Neural cell (in vitro differentiated cells): ENCODE data around the gene ADAD2. TPM values are rescaled to one million over a fixed set of nuclear protein-coding genes. Genes with fewer than 3 reads are reported as not detected.

ENCODE experiments used
- H2AFZ ChIP-seq: fragments of 200-600, 300-800 bp; sonication (generic), shearing (Covaris generic); 2 replicates; pipeline ENCODE4 v1.6.0; 2014; ENCODE audit warnings: low read depth, mild to moderate bottlenecking, antibody characterized with exemption, low read length, moderate library complexity
- H3F3A ChIP-seq: fragments of 200-600 bp; shearing (Covaris generic); 2 replicates; pipeline ENCODE4 v1.6.1; 2016; ENCODE audit warnings: mild to moderate bottlenecking, moderate library complexity, mixed read lengths, antibody characterized with exemption, low read length; ENCODE audit not compliant: insufficient read depth, poor library complexity, severe bottlenecking
- H3K27ac ChIP-seq: fragments of 200-600, 300-800 bp; sonication (generic), shearing (Covaris generic); 2 replicates; pipeline ENCODE4 v1.5.1; 2014; ENCODE audit warnings: mild to moderate bottlenecking, low read length, moderate library complexity
- H3K27me3 ChIP-seq: fragments of 300-800, 200-600 bp; sonication (generic), shearing (Covaris generic); 2 replicates; pipeline ENCODE4 v1.6.0; 2014; ENCODE audit warnings: mild to moderate bottlenecking, low read depth, low read length, moderate library complexity; ENCODE audit not compliant: insufficient read depth
- H3K36me3 ChIP-seq: fragments of 300-800, 200-600 bp; sonication (generic), shearing (Covaris generic); 2 replicates; pipeline ENCODE4 v1.5.1; 2014; ENCODE audit warnings: mild to moderate bottlenecking, antibody characterized with exemption, low read length, moderate library complexity; ENCODE audit not compliant: insufficient read depth
- H3K4me2 ChIP-seq: fragments of 300-800, 200-600 bp; sonication (generic), shearing (Covaris generic); 2 replicates; pipeline ENCODE4 v1.6.0; 2014; ENCODE audit warnings: mild to moderate bottlenecking, low read length
- H3K4me3 ChIP-seq: fragments of 300-800, 200-600 bp; sonication (generic), shearing (Covaris generic); 2 replicates; pipeline ENCODE4 v1.5.1; 2014; ENCODE audit warnings: mild to moderate bottlenecking, low read length, moderate library complexity
- H3K79me2 ChIP-seq: fragments of 200-600 bp; shearing (Covaris generic); replicated peaks from 2 replicates; pipeline ENCODE4 v1.6.0; 2014; ENCODE audit warnings: mild to moderate bottlenecking, low read length, moderate library complexity; ENCODE audit not compliant: insufficient read depth
- H3K9ac ChIP-seq: fragments of 300-800, 200-600 bp; sonication (generic), shearing (Covaris generic); 2 replicates; pipeline ENCODE4 v1.6.1; 2016; ENCODE audit warnings: mild to moderate bottlenecking, low read length, mixed read lengths
- H3K9me2 ChIP-seq: fragments of 200-600 bp; shearing (Covaris generic); 2 replicates; pipeline ENCODE4 v1.6.1; 2016; ENCODE audit warnings: mild to moderate bottlenecking, low read length, mixed read lengths; ENCODE audit not compliant: insufficient read depth
- H3K9me3 ChIP-seq: fragments of 200-600, 300-800 bp; sonication (generic), shearing (Covaris generic); 2 replicates; pipeline ENCODE4 v1.6.1; 2016; ENCODE audit warnings: mild to moderate bottlenecking, mixed run types, low read length, moderate library complexity, mixed read lengths
- H4K20me1 ChIP-seq: fragments of 200-600 bp; shearing (Covaris generic); 2 replicates; pipeline ENCODE4 v1.6.1; 2016; ENCODE audit warnings: mild to moderate bottlenecking, mixed run types; ENCODE audit not compliant: insufficient read depth
- EP300 ChIP-seq: fragments of 450-650 bp; conservative IDR thresholded peaks from 2 replicates; pipeline ENCODE4 v1.6.1; 2014; ENCODE audit warnings: antibody characterized with exemption, mild to moderate bottlenecking, moderate library complexity; ENCODE audit not compliant: poor library complexity, severe bottlenecking
- EZH2 ChIP-seq: fragments of 200-600, 300-800 bp; shearing (Covaris generic), sonication (generic); IDR thresholded peaks from 2 replicates; pipeline ENCODE4 v1.6.1; 2014; ENCODE audit warnings: antibody characterized with exemption, low read length, borderline replicate concordance, mild to moderate bottlenecking; ENCODE audit not compliant: insufficient read depth, poor library complexity, severe bottlenecking
- MXI1 ChIP-seq: fragments of 450-650 bp; conservative IDR thresholded peaks from 2 replicates; pipeline ENCODE4 v1.6.1; 2014; ENCODE audit warnings: antibody characterized with exemption, mild to moderate bottlenecking; ENCODE audit not compliant: poor library complexity, severe bottlenecking
- POLR2AphosphoS5 ChIP-seq: IDR thresholded peaks from 2 replicates; pipeline ENCODE4 v1.6.1; 2012
- RAD21 ChIP-seq: fragments of 450-650 bp; conservative IDR thresholded peaks from 2 replicates; pipeline ENCODE4 v1.6.1; 2014; ENCODE audit warnings: antibody characterized with exemption, mild to moderate bottlenecking, moderate library complexity
- SMC3 ChIP-seq: fragments of 450-650 bp; conservative IDR thresholded peaks from 2 replicates; pipeline ENCODE4 v1.6.1; 2014; ENCODE audit warnings: antibody characterized with exemption, mild to moderate bottlenecking, moderate library complexity; ENCODE audit not compliant: poor library complexity
- TAF1 ChIP-seq: IDR thresholded peaks from 2 replicates; pipeline ENCODE4 v1.6.1; 2012; ENCODE audit warnings: low read depth
- polyA plus RNA-seq: library from polyadenylated mRNA; depleted of rRNA; stranded (reverse); fragments of >200 nt; gene quantifications from 2 replicates; pipeline ENCODE4 v1.2.3, GENCODE V29; 2014
- TF ChIP-seq, protein P1 (sequence below): IDR thresholded peaks from 2 replicates; pipeline ENCODE4 v1.6.1; 2012; ENCODE audit warnings: borderline replicate concordance
- TF ChIP-seq, protein P2 (sequence below): fragments of 450-650 bp; IDR thresholded peaks from 2 replicates; pipeline ENCODE4 v1.5.1; 2014; ENCODE audit warnings: antibody characterized with exemption, mild to moderate bottlenecking, moderate library complexity; ENCODE audit not compliant: poor library complexity, severe bottlenecking

ADAD2 gene
- polyA plus RNA-seq, 1 donor from 2014 or later = not detected

DNA sequence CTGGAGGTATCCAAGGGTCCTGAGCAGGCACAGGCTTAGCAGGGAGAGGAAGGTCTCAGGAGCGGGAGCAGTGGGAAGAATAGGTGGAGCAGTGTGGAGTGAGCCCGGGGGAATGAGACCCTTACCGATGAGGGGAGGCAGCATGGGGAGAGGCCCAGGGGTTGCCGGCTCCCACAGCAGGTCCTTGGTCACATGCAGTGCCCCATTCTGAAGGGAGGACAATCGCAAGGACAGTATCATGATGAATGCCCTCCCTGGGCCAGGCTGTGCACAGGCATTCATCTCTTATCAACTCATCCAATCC lies 7.4 kb upstream of the ADAD2 start:
- Histone ChIP-seq H3K4me3 (no peak overlapping the region), H3K27ac (no peak overlapping the region), H3K79me2 (peaks cover 20% of the 10 kb centered on the region), H3F3A (no peaks in the 10 kb centered on the region), H3K4me2 (no peak overlapping the region), H3K27me3 (no peaks in the 10 kb centered on the region), H3K9me3 (no peaks in the 10 kb centered on the region), H3K36me3 (no peaks in the 10 kb centered on the region), H3K9me2 (no peaks in the 10 kb centered on the region), H2AFZ (no peak overlapping the region), H3K9ac (no peak overlapping the region), H4K20me1 (no peaks in the 10 kb centered on the region)
- TF ChIP-seq EP300 = no peak

DNA sequence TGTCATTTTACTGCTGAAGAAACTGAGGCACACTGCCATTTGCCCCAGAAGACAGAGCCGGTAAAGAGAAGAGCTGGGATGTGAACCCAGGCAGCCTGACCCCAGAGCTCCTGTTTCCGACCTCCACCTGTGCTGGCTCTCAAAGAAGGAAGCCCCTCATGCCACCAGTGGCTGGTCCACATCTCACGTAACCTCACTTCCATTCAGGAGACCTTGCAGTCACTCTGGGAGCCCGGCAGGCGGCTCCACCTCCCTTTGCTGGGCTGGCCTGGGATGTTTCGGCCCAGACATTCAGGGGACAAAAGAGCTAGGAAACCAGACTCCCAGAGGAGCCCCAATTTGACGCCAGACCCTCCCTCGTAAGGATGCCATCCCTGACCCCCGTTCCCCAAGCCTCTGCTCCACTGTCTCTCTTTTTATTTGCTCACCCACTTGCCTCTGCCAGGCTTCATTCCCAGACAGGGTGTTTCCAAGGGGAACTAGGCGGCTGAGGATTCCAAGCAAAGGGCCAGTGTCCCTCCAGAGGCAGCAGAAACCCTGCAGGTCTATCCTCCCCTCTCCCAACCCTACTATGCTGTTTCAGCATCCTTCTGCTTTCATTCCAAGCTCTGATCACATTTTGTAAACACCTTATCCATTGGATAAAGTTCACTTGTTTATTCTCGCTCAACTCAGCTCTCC lies 6.9 kb upstream of the ADAD2 start:
- Histone ChIP-seq H3K4me2 (no peak overlapping the region), H3K36me3 (no peaks in the 10 kb centered on the region), H3K9ac (no peak overlapping the region), H4K20me1 (no peaks in the 10 kb centered on the region), H3K27me3 (no peaks in the 10 kb centered on the region), H2AFZ (no peak overlapping the region), H3K9me3 (no peaks in the 10 kb centered on the region), H3K4me3 (no peak overlapping the region), H3K79me2 (peaks cover 20% of the 10 kb centered on the region), H3K9me2 (no peaks in the 10 kb centered on the region), H3K27ac (no peak overlapping the region), H3F3A (no peaks in the 10 kb centered on the region)
- TF ChIP-seq EP300 (no peak), POLR2AphosphoS5 (no peak), TAF1 (no peak), SMC3 (no peak), EZH2 (no peak)
- TF ChIP-seq, protein P1, sequence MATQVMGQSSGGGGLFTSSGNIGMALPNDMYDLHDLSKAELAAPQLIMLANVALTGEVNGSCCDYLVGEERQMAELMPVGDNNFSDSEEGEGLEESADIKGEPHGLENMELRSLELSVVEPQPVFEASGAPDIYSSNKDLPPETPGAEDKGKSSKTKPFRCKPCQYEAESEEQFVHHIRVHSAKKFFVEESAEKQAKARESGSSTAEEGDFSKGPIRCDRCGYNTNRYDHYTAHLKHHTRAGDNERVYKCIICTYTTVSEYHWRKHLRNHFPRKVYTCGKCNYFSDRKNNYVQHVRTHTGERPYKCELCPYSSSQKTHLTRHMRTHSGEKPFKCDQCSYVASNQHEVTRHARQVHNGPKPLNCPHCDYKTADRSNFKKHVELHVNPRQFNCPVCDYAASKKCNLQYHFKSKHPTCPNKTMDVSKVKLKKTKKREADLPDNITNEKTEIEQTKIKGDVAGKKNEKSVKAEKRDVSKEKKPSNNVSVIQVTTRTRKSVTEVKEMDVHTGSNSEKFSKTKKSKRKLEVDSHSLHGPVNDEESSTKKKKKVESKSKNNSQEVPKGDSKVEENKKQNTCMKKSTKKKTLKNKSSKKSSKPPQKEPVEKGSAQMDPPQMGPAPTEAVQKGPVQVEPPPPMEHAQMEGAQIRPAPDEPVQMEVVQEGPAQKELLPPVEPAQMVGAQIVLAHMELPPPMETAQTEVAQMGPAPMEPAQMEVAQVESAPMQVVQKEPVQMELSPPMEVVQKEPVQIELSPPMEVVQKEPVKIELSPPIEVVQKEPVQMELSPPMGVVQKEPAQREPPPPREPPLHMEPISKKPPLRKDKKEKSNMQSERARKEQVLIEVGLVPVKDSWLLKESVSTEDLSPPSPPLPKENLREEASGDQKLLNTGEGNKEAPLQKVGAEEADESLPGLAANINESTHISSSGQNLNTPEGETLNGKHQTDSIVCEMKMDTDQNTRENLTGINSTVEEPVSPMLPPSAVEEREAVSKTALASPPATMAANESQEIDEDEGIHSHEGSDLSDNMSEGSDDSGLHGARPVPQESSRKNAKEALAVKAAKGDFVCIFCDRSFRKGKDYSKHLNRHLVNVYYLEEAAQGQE = no peak

DNA sequence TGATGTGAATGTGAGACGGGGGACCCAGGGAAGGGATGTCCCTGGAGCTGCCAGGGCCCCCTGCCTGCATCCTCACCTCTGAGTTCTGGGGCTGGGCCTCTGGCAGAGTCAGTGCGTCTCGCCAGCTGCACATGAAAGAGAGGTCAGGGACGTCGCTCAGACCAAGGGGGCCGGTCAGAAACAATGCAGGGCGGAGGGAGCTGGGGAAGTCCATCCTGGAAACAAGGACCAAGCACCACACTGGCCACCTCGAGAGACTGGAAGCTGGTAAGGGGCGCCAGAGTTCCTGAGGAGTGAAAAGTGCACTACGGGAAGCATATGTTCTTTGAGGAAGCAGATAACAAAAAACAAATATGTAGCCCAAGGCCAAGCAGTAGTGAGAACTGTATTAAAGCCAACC lies 6.2 kb upstream of the ADAD2 start:
- H3K36me3 ChIP-seq = no peaks in the 10 kb centered on the region

More for the DNA sequence above, 6.2 kb upstream of the ADAD2 start:
- H3K79me2 ChIP-seq = peaks cover 20% of the 10 kb centered on the region
- H2AFZ ChIP-seq = no peak overlapping the region
- H3F3A ChIP-seq = no peaks in the 10 kb centered on the region
- no peaks in the 10 kb centered on the region for H4K20me1 ChIP-seq
- H3K27me3 ChIP-seq = no peaks in the 10 kb centered on the region
- H3K4me3 ChIP-seq = no peak overlapping the region
- TF ChIP-seq, protein P1 = no peak
- TF ChIP-seq EZH2 = no peak
- no peak for TF ChIP-seq SMC3
- TF ChIP-seq MXI1 = no peak
- no peak for TF ChIP-seq TAF1
- no peak for TF ChIP-seq EP300
- TF ChIP-seq, protein P2, sequence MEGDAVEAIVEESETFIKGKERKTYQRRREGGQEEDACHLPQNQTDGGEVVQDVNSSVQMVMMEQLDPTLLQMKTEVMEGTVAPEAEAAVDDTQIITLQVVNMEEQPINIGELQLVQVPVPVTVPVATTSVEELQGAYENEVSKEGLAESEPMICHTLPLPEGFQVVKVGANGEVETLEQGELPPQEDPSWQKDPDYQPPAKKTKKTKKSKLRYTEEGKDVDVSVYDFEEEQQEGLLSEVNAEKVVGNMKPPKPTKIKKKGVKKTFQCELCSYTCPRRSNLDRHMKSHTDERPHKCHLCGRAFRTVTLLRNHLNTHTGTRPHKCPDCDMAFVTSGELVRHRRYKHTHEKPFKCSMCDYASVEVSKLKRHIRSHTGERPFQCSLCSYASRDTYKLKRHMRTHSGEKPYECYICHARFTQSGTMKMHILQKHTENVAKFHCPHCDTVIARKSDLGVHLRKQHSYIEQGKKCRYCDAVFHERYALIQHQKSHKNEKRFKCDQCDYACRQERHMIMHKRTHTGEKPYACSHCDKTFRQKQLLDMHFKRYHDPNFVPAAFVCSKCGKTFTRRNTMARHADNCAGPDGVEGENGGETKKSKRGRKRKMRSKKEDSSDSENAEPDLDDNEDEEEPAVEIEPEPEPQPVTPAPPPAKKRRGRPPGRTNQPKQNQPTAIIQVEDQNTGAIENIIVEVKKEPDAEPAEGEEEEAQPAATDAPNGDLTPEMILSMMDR = no peak
- no peak for TF ChIP-seq RAD21
- TF ChIP-seq POLR2AphosphoS5 = no peak
- no peak overlapping the region for H3K4me2 ChIP-seq
- no peak overlapping the region for H3K27ac ChIP-seq
- H3K9me2 ChIP-seq = no peaks in the 10 kb centered on the region
- H3K9ac ChIP-seq = no peak overlapping the region
- H3K9me3 ChIP-seq = no peaks in the 10 kb centered on the region
